ENCODE results near the gene FGF12. TPM values are rescaled to one million over a fixed set of nuclear protein-coding genes. Genes with fewer than 3 reads are reported as not detected.

The FGF12 gene
- total RNA-seq, 2 experiments from 2014 or later: 0.06 to 1.7 TPM

GRCh38 chr3:192331749-192332385, 395.5 kb downstream of the FGF12 start:
- peak overlapping the region; percentile 8; the same call in 1 of the 2 replicates for H3K4me2 ChIP-seq (ENCODE audit: low read length)
- H3K27ac ChIP-seq (ENCODE audit: low read depth, low read length, poor library complexity, severe bottlenecking): no peak overlapping the region
- H4K20me1 ChIP-seq (ENCODE audit: insufficient read depth, low read length): no peaks in the 10 kb centered on the region
- no TSS peak for BruUV-seq (replicated peaks)
- intact Hi-C loops (cut with micrococcal nuclease; ENCODE audit: unreplicated experiment): no loop called here
- H3K36me3 ChIP-seq (ENCODE audit: insufficient read depth, low read length): no peaks in the 10 kb centered on the region
- no peaks in the 10 kb centered on the region for H3K79me2 ChIP-seq (ENCODE audit: insufficient read depth, low read depth, low read length)
- TF ChIP-seq EZH2phosphoT487 (IDR thresholded peaks at IDR 0.05; ENCODE audit: borderline replicate concordance, low read depth, low read length) (no peak), CTCF (conservative IDR thresholded peaks at IDR 0.05; ENCODE audit: low read length) (no peak)
- POLR2A ChIA-PET: interaction anchor here (1.5 kb wide), 1 partner anchor 18 kb away, joined by 4 read pairs; no protein-coding TSS in a partner anchor
- no peaks in the 10 kb centered on the region for H3K9me2 ChIP-seq (ENCODE audit: insufficient read depth, low read length)
- no peak overlapping the region for H3K4me3 ChIP-seq (ENCODE audit: low read depth, low read length, poor library complexity, severe bottlenecking)
- CTCF ChIA-PET (ENCODE audit: unreplicated experiment): no interaction called here
- DNase-seq (ENCODE audit: low spot score): no peak
- no peak overlapping the region for H2AFZ ChIP-seq (ENCODE audit: low read length)
- no peaks in the 10 kb centered on the region for H3K9me3 ChIP-seq (ENCODE audit: low read length)
- no peaks in the 10 kb centered on the region for H3K4me1 ChIP-seq (ENCODE audit: insufficient read depth, low read length, poor library complexity, severe bottlenecking)

- no peak for DNase-seq (ENCODE audit: low spot score)
- Histone ChIP-seq H3K9me2 (ENCODE audit: insufficient read depth, low read length) (no peaks in the 10 kb centered on the region), H3K4me2 (ENCODE audit: low read length) (no peak overlapping the region), H3K4me1 (ENCODE audit: insufficient read depth, low read length, poor library complexity, severe bottlenecking) (no peaks in the 10 kb centered on the region), H3K4me3 (ENCODE audit: low read depth, low read length, poor library complexity, severe bottlenecking) (no peak overlapping the region), H3K27ac (ENCODE audit: low read depth, low read length, poor library complexity, severe bottlenecking) (no peak overlapping the region), H3K9me3 (ENCODE audit: low read length) (no peaks in the 10 kb centered on the region), H2AFZ (ENCODE audit: low read length) (no peak overlapping the region), H3K36me3 (ENCODE audit: insufficient read depth, low read length) (no peaks in the 10 kb centered on the region), H3K79me2 (ENCODE audit: insufficient read depth, low read depth, low read length) (no peaks in the 10 kb centered on the region), H4K20me1 (ENCODE audit: insufficient read depth, low read length) (no peaks in the 10 kb centered on the region)
- ChIA-PET CTCF (ENCODE audit: unreplicated experiment) (no interaction called here), POLR2A (interaction anchor here (1.0 to 1.2 kb wide), 2 partner anchors 13 to 15 kb away, joined by 3 read pairs; no protein-coding TSS in a partner anchor)
- BruUV-seq (replicated peaks): no TSS peak
- TF ChIP-seq EZH2phosphoT487 (IDR thresholded peaks at IDR 0.05; ENCODE audit: borderline replicate concordance, low read depth, low read length): no peak
- no peak for TF ChIP-seq CTCF (conservative IDR thresholded peaks at IDR 0.05; ENCODE audit: low read length)
- intact Hi-C loops (cut with micrococcal nuclease; ENCODE audit: unreplicated experiment): no loop called here
These were observed 400.7 kb downstream of the FGF12 start for GRCh38 chr3:192326656-192327055.

GRCh38 chr3:192317564-192317963, 409.8 kb downstream of the FGF12 start:
- BruUV-seq (replicated peaks): no TSS peak

More at GRCh38 chr3:192317564-192317963, 409.8 kb downstream of the FGF12 start:
- Histone ChIP-seq H3K4me3 (ENCODE audit: low read depth, low read length, poor library complexity, severe bottlenecking) (no peak overlapping the region), H2AFZ (ENCODE audit: low read length) (no peak overlapping the region), H3K9me3 (ENCODE audit: low read length) (no peaks in the 10 kb centered on the region), H3K36me3 (ENCODE audit: insufficient read depth, low read length) (no peaks in the 10 kb centered on the region), H3K27ac (ENCODE audit: low read depth, low read length, poor library complexity, severe bottlenecking) (no peak overlapping the region), H4K20me1 (ENCODE audit: insufficient read depth, low read length) (no peaks in the 10 kb centered on the region), H3K79me2 (ENCODE audit: insufficient read depth, low read depth, low read length) (no peaks in the 10 kb centered on the region), H3K9me2 (ENCODE audit: insufficient read depth, low read length) (no peaks in the 10 kb centered on the region), H3K4me2 (ENCODE audit: low read length) (no peak overlapping the region), H3K4me1 (ENCODE audit: insufficient read depth, low read length, poor library complexity, severe bottlenecking) (no peaks in the 10 kb centered on the region)
- ChIA-PET CTCF (ENCODE audit: unreplicated experiment) (no interaction called here), POLR2A (interaction anchor here (0.6 to 0.7 kb wide), 2 partner anchors 64 to 209 kb away, joined by 3 read pairs; no protein-coding TSS in a partner anchor)
- TF ChIP-seq CTCF (conservative IDR thresholded peaks at IDR 0.05; ENCODE audit: low read length) (no peak), EZH2phosphoT487 (IDR thresholded peaks at IDR 0.05; ENCODE audit: borderline replicate concordance, low read depth, low read length) (no peak)
- intact Hi-C loops (cut with micrococcal nuclease; ENCODE audit: unreplicated experiment): no loop called here
- DNase-seq (ENCODE audit: low spot score): no peak

All from OCI-LY7 (cell line).